Measurements from ENCODE around the gene RSU1.

Gene RSU1

DNA sequence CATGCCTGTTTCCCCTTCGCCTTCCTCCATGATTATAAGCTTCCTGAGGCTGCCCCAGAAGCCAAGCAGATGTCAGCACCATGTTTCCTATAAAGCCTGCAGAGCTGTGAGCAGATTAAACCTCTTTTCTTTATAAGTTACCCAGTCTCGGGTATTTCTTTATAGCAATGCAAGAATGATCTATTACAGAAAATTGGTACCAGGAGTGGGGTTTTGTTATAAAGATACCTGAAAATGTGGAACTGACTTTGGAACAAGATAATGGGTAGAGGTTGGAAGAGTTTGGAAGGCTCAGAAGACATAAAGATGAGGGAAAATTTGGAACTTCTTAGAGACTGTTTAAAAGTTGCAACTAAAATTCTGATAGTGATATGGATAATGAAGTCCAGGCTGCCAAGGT lies 4.8 kb upstream of the RSU1 start:
- DNase-seq (ENCODE audit: low read depth in 2 of 2) = no peak

DNA sequence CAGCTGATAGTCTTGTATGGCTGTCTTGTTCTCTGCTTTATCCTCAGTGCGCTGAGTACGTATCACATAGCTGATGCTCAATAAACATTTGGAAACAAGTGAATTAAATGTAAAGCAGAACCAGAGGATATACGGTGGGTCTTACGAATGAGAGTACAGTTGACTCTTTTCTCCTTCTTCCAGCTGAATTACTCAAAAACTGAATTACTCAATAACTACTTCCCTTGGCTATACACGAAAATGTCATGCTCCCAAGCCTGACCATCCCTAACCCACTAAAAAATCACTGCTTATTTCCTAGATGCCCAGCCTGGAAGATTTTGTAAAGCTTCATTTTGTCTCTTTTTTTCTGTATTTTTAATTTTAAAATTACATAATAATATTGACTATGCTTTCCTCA lies 3.2 kb upstream of the RSU1 start:
- no peak for DNase-seq (ENCODE audit: low read depth in 2 of 2)

DNA sequence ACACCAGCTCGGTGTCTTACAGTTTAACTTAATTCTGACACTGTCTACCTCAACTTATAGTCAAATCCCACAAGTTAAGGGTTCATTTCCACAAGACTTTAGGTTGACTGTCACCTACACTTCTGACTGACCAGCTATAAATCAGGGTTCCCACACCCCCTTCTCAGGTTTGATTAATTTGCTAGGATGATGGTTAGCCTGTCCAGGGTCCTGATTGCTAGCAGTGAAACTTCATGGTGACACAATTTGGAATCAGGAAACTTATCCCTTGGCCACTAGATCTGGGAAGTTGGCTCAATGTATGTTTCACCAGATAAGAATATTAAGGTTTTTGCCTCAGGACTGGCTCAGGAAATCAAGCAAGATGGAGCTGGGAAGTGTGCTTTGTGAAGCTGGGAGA lies 2.8 kb upstream of the RSU1 start:
- DNase-seq (ENCODE audit: low read depth in 2 of 2) = no peak

DNA sequence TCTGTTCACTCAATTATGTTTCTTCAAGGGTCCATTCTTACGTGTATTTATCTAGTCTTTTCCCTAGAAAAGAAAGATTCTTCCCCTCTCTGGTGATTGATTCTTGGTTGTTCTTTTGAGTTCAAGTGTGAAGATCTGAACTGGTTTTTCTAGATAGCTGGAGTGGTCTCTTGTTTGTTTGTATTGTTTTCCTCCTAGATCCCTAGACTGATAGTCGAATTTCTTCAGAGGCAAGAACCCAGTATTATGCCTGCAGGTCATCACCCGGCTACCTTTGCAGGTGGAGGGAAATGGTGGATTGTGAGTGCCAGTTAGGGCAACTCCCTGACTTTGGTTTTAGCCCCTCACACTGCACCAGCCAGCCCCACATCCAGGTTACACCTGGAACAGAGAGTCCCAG lies 2.2 kb upstream of the RSU1 start:
- no peak for DNase-seq (ENCODE audit: low read depth in 2 of 2)

DNA sequence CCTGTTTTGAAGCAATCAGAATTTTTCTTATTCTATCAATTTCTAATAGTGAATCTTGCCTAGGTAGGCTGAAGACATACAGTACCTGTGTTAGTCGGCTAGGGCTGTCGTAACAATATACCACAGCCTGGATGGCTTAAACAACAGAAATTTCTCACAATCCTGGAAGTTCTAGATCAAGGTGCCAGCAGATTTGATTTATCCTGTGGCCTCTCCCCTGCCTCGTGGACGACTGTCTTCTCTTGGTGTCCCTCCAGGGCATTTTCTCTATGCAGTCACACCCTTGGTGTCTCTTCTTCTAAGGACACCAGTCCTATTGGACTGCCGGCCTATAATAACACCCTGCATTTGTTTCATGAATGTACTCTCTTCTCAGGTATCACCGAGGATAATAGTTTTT lies 1.8 kb upstream of the RSU1 start:
- no peak for DNase-seq (ENCODE audit: low read depth in 2 of 2)

DNA sequence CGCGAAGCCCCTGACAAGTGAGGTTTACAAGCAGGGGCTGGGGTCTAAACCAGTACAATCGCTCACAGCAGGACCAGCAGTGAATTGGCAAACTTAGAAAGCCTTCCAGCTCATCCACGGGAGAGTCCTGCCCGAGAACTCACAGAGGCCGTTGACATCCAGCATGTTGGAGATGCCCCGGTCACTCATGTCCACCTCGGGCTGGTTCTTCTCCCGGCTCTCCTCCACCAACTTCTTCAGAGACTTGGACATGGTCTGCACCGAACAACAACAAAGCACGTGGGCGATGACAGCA lies 447 bp downstream of the RSU1 start:
- no peak for DNase-seq (ENCODE audit: low read depth in 2 of 2)

DNA sequence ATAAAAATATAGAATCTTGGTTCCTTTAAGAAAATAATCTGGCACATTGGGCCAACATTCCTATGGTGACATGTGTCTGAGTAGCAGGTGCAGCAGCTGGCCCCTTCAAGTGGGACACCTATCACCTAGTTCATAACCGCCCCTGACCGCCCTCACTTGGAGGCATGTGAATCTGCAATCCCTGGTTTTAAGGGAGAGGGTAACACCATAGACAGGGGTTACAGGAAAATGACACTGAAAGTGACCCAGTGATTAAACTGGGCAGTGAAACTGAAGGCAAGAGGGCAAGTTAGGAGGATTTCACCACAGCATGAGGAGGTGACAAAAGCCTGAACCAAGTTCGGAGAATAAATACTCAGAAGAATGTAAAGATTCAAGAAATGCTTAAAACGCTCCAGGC lies 1.1 kb downstream of the RSU1 start:
- DNase-seq (ENCODE audit: low read depth in 2 of 2) = no peak

DNA sequence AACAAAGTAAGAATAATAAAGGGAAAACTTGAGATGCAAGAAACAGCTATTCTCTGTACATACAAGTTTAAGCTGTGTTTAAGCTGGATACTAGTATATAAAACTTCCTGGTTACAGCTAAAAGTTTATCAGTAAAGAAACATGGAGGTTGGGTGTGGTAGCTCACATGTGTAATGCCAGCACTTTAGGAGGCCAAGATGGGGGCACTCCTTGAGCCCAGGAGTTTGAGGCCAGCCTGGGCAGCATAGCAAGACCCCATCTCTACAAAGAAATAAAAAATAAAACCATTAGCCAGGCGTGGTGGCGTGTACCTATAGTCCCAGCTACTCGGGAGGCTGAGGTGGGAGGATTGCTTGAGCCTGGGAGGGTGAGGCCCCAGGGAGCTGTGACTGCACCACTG lies 3.2 kb downstream of the RSU1 start:
- DNase-seq (ENCODE audit: low read depth in 2 of 2) = no peak

DNA sequence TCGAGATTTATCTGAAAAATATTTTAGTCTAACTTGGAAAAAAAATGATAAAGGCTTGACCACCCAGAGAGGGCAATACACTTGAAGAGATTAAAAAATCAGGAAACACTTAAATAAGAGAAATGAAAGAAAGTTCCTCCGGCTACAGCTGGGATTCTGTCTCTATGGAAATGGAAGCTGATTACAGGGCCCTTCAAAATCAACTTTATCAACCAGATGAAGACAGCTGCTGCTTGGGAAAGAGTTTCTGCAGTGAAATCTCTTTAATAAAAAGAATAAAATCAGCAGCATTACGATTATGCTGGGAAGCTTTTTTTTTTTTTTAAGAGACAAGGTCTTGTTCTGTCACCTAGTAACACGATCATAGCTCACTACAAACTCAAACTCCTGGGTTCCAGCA lies 4.5 kb downstream of the RSU1 start:
- no peak for DNase-seq (ENCODE audit: low read depth in 2 of 2)

DNA sequence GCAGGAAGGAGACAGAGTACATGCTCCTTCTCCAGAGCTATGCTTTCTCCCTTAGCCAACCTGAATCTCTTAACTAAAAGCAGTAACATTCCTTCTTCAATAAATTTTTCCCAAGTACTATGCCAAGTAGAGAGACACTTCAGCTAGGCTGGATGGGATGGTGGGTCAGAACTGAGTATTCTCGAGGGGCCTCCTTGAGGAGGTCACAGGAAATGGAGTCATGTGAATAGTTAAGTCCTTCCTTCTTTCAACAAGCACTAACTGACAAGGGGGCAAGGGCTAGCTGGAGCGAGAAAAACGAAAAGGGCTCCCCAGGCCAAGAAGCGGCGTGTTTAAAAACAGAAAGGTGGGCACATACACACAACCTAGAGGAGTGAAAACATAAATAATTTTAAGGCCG lies 5.5 kb downstream of the RSU1 start:
- DNase-seq (ENCODE audit: low read depth in 2 of 2) = no peak

DNA sequence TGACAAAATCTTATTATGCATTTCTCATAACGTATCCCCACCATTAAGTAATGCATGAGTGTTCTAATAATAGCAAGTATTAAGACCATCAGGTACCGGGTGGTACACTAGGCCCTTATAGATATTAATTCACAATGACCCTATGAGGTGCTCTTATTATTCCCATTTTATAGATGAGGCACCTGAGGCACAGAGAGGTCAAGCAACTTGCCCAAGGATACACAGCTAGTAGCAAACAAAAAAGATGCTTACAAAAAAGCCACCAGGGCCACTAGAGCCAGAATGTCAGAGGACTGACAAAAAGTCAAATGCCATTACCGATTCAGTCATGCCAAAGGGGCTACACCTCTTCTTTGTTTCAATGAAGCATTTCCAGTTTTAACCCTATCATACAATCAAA lies 5.9 kb downstream of the RSU1 start:
- DNase-seq (ENCODE audit: low read depth in 2 of 2) = no peak

DNA sequence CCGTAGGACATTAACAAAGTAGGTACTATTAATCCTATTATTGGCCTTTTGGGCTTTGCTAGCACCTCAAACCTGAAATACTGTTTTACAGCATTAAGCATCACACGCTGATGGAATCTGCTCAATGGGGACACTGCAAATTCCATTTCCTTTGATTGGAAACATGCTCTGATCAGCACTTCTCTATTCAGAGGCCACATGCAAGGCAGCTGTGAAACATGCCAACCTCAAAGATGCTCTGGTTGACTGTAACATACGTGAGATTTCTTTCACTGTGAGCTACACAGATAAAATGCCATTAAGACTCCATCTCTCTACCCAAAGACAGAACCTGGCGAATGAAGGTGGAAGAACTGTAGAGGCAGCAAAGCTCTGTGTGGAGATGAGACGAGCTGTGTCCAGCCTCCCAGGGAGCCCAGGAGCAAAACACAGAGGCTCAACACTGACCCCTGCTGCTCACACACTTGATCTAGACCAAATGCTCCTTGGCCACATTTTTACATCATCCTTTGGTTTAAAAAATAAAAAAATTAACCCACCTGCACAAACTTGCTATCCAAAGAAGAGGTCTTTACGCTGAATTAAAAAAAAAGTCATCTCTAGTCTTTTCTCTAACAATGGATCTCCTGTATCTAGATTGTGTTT lies 8.0 kb downstream of the RSU1 start:
- peak; percentile 23 to 39 for DNase-seq (ENCODE audit: low read depth in 2 of 2)

DNA sequence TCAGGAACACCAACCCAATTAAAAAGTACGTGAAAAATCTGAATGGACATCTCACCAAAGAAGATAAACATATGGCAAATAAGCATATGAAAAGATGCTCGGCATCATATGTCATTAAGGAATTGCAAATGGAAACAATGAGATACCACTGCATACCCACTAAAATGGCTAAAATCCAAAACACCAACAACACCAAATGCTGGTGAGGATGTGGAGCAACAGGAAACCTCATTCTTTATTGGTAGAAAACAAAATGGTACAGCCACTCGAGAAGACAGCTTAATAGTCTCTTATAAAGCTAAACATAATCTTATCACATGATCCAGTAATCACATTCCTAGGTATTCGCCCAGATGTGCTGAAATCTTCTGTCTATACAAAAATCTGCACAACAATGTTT lies 13.1 kb downstream of the RSU1 start:
- no peak for DNase-seq (ENCODE audit: low read depth in 2 of 2)

DNA sequence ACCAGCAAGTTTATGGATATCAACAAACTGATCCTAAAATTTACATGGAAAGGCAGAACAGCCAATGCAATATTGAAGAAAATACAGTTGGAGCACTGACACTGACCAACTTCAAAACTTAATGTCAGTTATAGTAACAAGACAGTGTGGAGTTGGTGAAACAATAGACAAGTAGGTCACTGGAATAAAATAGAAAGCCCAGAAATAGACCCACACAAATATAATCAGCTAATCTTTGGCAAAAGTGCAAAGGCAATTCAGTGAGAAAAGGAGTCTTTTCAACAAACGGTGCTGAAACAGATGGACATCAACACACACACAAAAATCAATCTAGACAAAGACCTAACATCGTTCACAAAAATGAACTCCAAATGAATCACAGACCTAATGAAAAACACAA lies 13.8 kb downstream of the RSU1 start:
- no peak for DNase-seq (ENCODE audit: low read depth in 2 of 2)

DNA sequence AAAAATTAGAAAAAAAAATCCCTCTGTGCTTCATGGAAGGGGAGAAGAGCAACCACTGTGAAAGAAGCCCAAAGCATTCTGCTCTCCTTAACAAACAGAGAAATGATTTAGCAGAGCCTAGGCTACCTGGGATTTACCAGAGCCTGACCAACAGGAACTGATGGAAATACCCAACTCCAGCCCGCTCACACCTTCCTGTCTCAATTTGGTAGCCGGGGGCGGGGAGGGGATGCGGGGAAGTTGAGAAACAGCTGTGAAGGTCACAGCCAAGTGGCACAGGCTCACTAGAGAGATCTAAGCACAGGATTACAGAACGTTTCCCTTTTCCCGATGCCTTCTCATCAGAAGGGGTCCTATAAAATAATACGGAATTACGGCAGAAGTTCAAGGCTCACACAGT lies 17.6 kb downstream of the RSU1 start:
- DNase-seq (ENCODE audit: low read depth in 2 of 2) = no peak

DNA sequence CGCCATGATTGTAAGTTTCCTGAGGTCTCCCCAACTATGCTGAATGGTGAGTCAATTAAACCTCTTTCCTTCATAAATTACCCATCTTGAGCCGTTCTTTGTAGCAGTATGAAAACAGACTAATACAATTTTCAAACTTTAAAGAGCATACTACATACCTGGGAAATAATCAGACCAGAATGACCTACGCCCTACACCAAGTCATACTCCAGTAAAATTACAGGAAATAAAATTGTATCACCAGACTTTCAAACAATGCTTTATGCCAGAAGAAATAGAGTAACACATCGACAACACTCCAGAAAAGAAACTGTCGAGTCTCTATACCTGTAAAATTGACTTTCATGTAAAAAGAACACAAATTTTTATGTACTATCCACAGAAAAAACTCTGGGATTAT lies 18.7 kb downstream of the RSU1 start:
- DNase-seq (ENCODE audit: low read depth in 2 of 2) = no peak

DNA sequence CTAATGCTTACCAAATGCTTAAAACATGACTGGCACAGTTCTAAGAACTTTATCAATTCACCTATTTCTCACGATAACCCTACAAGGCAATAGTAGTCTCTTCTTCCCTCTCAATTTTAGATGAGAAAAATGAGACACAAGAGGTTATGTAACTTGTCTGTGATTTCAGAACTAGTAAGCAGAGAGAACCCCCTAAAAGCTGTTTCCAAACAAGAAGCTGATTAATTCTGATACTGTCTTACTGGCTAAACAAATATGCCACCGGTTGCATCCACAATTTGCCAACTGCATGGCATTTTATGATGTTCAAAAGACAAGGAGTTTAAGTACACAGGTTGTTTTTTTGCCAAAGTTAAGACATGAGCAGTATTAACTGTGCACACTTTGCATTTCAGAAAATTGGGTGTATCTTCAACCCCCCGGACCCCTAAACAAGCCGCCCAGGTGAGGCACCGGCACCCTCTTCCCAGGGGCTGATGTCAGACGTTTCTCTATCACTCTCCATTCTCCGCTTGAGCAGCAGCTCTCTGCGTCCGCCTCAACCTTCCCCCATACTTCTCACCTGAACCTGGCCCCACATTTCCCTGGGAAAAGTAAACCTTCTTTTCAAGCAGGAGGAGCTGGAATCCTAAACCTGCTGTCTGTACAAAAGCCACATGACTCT lies 21.7 kb downstream of the RSU1 start:
- DNase-seq (ENCODE audit: low read depth in 2 of 2) = no peak

DNA sequence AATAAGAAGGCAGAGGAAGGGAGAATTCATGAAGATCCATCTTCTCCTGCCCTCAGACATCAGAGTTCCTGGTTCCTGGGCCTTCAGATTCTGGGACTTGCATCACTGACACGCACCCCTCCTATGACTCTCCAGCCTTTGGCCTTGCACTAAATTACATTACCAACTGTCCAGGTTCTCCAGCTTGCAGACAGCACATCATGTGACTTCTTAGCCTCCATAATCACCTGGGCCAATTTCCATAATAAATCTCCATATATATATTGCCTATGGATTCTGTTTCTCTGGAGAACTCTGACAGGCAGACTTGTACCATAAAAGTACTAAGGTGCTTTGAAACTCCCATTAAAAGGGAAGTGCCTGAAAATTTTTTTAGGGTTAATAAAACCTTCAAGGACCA lies 23.2 kb downstream of the RSU1 start:
- no peak for DNase-seq (ENCODE audit: low read depth in 2 of 2)

DNA sequence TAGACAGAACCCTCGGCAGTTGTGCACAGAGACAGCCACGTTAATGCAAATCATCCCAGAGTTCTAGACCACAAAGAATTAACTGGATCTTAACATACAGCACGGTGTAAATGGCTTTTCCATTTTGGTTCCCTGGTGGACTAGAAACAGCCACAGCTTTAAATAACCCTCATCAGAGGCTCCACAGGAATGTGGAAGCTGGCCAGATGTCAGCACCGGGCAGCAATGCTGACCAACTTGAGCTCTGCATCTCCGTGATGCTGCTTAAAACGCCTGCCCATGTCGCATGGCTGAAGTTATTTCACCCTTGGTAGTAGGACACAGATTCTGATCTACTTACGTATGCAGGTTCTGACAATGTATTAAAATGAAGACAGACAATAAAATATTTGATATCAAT lies 24.5 kb downstream of the RSU1 start:
- no peak for DNase-seq (ENCODE audit: low read depth in 2 of 2)

DNA sequence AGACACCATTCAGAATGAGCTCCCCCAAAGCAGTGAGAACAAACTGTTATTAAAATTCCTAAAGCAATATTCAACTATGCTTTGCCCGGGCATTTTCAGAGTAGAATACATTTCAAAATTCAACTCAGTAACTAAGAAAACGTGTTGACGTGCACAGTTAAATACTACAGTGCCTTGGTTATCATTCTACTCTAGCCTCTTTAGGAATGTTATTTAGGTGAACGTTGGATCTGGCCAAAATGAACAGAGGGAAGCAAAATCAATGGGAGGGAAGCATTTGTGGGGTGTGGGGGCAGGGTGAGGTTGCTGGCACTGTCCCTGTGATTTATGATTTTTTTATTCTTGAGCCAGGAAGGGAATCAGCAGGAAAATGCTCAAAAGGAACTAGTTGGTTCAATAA lies 27.5 kb downstream of the RSU1 start:
- DNase-seq (ENCODE audit: low read depth in 2 of 2) = no peak

DNA sequence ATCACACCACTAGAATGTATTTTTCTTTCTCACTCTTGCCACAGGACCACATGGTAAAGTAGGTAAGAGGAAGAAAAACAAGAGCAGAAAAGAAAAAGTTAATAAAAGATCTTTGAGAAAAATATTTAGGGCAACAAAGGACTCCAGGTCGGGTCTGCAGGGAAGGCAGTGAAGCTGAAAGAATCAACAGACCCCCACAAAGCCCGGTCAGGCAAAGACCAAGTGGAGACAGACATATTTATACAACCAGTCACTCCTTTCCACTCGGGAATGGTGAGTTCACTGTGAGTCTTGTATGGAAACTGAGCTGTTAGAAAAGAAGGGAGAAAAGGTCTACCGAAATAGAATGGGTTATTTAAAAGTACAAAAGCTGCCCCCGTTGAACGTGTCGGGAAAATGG lies 28.0 kb downstream of the RSU1 start:
- DNase-seq (ENCODE audit: low read depth in 2 of 2) = no peak

DNA sequence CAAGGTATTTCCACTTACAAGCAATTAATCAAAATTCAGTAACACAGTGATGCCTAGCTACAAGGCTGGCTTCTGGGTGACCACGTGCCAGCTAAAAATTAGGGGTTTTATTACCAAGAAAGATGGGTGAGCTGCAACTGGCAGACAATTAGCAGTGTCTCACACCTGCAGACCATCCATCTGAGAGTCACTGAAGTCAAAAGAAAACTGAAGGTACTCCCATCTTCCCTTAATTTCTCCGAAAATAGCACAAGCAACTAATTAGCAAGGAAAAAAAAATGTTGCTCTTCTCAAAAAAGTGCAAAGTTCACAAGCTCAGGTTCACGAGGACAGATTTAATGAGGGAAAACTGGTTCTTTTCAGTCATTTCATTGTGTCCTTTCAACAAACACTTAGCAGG lies 28.4 kb downstream of the RSU1 start:
- DNase-seq (ENCODE audit: low read depth in 2 of 2) = no peak

DNA sequence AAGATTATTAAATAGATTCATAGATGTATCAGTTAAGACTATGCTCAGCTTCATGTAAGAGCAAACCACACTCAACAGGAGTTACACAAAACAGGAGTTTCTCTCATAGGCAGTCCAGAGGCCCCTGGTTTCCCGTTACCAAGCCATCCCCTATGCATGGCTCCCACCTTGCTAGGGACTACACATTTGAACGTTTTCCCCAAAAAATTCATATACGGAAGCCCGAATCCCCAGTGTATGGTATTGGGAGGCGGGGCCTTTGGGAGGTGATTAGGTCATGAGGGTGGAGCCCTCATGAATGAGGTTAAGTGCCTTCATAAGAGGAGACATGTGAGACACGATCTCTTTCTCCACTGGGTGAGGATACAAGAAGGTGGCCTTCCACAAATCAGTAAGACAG lies 29.1 kb downstream of the RSU1 start:
- DNase-seq (ENCODE audit: low read depth in 2 of 2) = no peak

DNA sequence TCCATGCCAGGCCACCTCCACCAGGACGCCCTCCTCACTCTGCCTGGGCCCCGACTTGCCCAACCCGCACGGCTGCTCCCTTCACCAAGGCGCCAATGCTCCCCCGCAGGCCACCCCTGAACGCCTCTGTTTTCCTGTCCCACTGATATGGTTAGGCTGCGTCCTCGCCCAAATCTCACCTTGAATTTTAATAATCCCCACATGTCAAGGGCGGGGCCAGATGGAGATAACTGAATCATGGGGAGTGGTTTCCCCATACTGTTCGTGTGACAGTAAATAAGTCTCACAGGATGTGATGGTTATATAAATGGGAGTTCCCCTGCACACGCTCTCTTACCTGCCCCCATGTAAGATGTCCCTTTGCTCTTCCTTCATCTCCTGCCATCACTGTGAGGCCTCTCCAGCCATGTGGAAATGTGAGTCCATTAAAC lies 29.8 kb downstream of the RSU1 start:
- peak; percentile 33 to 47 for DNase-seq (ENCODE audit: low read depth in 2 of 2)
